Kidney epithelial cell (primary cell): Measurements from ENCODE around the gene BTBD9. TPM values are rescaled to one million over a fixed set of nuclear protein-coding genes. Genes with fewer than 3 reads are reported as not detected.

Source experiments
- DNase-seq: peaks from one replicate; pipeline ENCODE4 v3.0.0-alpha.2; 2010; ENCODE audit warnings: low read depth
- H3K27me3 ChIP-seq: 2 replicates; pipeline ENCODE4 v1.6.0; 2011; ENCODE audit warnings: low read length; ENCODE audit not compliant: control insufficient read depth, insufficient read depth
- H3K36me3 ChIP-seq: 2 replicates; pipeline ENCODE4 v1.5.1; 2011; ENCODE audit warnings: low read length; ENCODE audit not compliant: control insufficient read depth, insufficient read depth
- H3K4me3 ChIP-seq: 2 replicates; pipeline ENCODE4 v1.5.1; 2011; ENCODE audit warnings: low read depth, mild to moderate bottlenecking, control low read depth, low read length
- CTCF ChIP-seq: IDR thresholded peaks from 2 replicates; pipeline ENCODE4 v1.5.1; 2011; ENCODE audit warnings: mild to moderate bottlenecking, moderate library complexity, low read length, control low read depth, inconsistent platforms; ENCODE audit not compliant: insufficient read depth, poor library complexity, severe bottlenecking
- total RNA-seq: library from RNA; depleted of rRNA; stranded (reverse); fragments of >200 nt; gene quantifications from 2 replicates; pipeline ENCODE4 v1.2.3, GENCODE V29; 2015

Gene BTBD9
- total RNA-seq, 1 donor from 2014 or later, result 7.3 TPM

GRCh38 chr6:38259736-38260135 lies 380.0 kb downstream of the BTBD9 start:
- H3K27me3 ChIP-seq, result no peaks in the 10 kb centered on the region
- H3K4me3 ChIP-seq, result no peak overlapping the region
- DNase-seq, result no peak
- no peaks in the 10 kb centered on the region for H3K36me3 ChIP-seq
- no peak for TF ChIP-seq CTCF

GRCh38 chr6:38248500-38249234 lies 391.1 kb downstream of the BTBD9 start:
- no peak for TF ChIP-seq CTCF
- no peak overlapping the region for H3K4me3 ChIP-seq
- no peaks in the 10 kb centered on the region for H3K36me3 ChIP-seq
- DNase-seq, result no peak
- no peaks in the 10 kb centered on the region for H3K27me3 ChIP-seq

- Histone ChIP-seq H3K4me3 (no peak overlapping the region), H3K27me3 (no peaks in the 10 kb centered on the region), H3K36me3 (no peaks in the 10 kb centered on the region)
- no peak for TF ChIP-seq CTCF
- DNase-seq, result no peak
Observed at GRCh38 chr6:38245295-38245694, 394.4 kb downstream of the BTBD9 start.

- TF ChIP-seq CTCF, result no peak
- Histone ChIP-seq H3K4me3 (no peak overlapping the region), H3K36me3 (no peaks in the 10 kb centered on the region), H3K27me3 (no peaks in the 10 kb centered on the region)
- no peak for DNase-seq
Observed at GRCh38 chr6:38244869-38245268, 394.9 kb downstream of the BTBD9 start.

GRCh38 chr6:38241200-38241871 lies 398.4 kb downstream of the BTBD9 start:
- TF ChIP-seq CTCF, result no peak
- H3K36me3 ChIP-seq, result no peaks in the 10 kb centered on the region
- H3K27me3 ChIP-seq, result no peaks in the 10 kb centered on the region
- no peak for DNase-seq
- no peak overlapping the region for H3K4me3 ChIP-seq
